Right renal cortex interstitium (tissue), 3 donors: ENCODE data around the gene PRR35. TPM values are rescaled to one million over a fixed set of nuclear protein-coding genes. Genes with fewer than 3 reads are reported as not detected.

Experiments
- DNase-seq, 3 donors: peaks; one replicate each; pipeline ENCODE4 v3.0.0-alpha.2; 2013; ENCODE audit warnings: low read depth in 3 of 3, low spot score in 2 of 3
- polyA plus RNA-seq, 3 donors: library from polyadenylated mRNA; unstranded; fragments of 120-200 nt; gene quantifications; one replicate each; pipeline ENCODE4 v1.2.1, GENCODE V29; 2013; ENCODE audit not compliant: insufficient read length in 3 of 3

PRR35 gene
- polyA plus RNA-seq, 3 donors = 7.4 to 8.6 (median 7.5) TPM

- DNase-seq = no peak
Measured at GRCh38 chr16:577796-578195, 17.6 kb downstream of the PRR35 start.

DNA sequence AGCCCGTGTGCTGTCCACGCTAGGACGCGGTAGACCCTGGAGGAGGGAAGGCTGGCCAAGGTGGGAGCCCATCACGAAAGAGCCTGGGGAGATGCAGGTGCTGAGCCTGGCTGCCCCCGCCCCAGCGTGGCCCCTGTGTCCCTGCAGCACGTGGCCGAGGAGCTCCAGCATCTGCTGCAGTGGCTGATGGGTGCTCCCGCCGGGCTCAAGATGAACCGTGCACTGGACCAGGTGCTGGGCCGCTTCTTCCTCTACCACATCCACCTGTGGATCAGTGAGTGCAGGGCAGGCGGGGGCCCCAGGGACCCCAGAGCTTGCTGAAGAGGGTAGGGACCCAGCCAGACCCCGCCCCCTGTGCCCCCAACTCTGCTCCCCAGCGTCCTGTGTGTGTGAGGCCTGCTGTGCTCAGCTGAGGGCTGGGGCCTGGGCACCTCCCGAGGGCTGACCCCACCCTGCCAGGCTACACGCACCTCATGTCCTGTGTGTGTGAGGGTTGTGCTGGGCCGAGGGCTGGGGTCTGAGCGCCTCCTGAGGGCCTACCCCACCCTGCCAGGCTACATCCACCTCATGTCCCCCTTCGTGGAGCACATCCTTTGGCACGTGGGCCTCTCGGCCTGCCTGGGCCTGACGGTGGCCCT is 18.2 kb downstream of the PRR35 start:
- no peak for DNase-seq

GRCh38 chr16:578870-579405 is 18.7 kb downstream of the PRR35 start:
- no peak for DNase-seq

GRCh38 chr16:580141-580945 is 20.1 kb downstream of the PRR35 start:
- DNase-seq = no peak

DNA sequence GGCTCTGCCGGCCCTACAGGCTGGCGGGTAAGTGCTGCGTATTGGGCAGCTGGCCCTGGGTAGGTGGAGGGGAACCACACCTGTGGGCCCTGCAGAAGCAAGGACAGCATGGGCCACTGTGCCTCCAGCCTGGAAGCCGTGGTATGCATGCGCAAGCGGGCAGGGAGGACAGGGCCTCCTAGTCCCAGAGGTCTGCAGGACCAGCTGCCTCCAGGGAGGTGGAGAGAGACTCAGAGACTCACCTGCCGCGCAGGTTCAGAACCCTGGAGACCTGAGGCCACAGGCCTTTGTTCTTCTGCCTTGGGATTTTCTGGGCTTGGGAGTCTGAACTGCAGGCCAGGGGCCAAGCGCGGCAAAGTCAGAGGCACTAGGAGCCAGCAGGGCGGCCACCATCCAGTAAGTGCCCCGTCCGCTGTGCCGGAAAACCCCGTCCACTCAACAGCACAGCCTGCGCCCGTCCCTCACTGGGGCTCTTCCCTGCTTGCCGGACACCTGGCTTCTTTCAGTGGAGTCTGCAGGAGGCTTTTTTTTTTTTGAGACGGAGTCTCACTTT is 20.8 kb downstream of the PRR35 start:
- no peak for DNase-seq

DNA sequence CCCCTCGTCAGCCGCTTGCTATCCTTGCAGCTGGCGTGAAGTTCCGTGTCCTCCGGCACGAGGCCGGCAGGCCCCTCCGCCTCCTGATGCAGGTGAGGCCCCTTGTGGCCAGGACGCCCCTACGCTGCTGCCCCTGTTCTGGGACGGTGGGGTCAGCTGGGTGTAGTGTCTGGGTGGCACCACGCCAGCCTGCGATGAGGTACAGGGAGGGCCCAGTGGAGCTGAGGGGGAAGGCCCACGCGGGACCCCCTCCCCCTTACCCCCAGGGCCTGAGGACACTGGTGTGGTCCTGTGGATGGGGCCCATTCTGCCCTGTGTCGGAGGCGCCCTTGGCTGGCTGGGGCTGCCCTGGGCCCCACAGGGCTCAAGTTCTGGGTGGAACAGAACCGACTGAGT is 22.0 kb downstream of the PRR35 start:
- no peak for DNase-seq

DNA sequence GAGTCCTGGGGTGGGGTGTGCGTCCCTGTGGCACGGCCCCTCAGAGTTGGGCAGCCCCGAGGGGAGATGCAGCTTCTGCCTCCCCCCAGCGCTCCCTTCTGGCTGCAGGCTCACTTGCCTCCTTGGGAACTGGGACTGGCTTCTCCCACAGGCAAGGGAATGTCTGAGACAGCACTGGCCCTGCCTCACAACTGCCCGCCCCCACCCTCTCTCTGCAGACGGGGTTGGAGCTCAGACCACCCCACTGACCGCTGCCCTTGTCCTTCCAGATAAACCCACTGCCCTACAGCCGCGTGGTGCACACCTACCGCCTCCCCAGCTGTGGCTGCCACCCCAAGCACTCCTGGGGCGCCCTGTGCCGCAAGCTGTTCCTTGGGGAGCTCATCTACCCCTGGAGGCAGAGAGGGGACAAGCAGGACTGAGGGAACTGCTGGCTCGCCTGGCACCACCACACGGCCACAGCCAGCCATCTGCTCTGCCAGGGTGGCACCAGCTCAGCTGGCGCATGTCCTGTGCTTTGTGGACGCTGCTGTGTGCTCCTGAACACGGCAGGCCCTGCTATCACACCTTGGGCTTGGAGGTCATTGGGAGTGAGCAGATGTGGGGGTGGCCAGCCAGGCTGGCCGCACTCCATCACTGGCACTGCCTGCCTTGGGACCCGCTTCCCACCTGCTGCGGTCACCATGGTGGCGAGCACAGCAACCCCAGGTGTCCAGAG is 22.6 kb downstream of the PRR35 start:
- no peak for DNase-seq

- DNase-seq = no peak
Measured at GRCh38 chr16:583470-583814, 23.2 kb downstream of the PRR35 start.

- no peak for DNase-seq
Measured at GRCh38 chr16:583815-584591, 23.8 kb downstream of the PRR35 start.

DNA sequence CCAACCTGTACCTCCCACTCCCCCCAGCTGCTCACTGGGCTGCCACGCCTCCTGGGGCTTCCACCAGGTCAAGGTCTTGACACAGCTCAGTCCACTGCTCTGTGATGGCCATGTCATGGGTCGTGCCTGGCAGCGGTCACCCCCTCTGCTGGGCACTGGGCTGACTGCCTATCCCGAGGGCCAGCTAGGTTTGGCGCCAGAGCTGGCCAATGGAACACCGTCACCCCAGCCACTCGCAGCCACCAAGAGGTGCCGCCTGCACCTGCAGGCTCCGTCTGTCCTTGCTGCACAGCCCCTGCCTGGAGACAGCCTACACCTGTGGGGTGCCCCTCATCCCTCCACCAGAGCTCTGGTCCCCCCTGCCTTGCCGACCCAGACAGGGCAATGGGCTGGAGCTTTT is 25.2 kb downstream of the PRR35 start:
- no peak for DNase-seq

GRCh38 chr16:586047-586644 is 26.0 kb downstream of the PRR35 start:
- DNase-seq = no peak

DNA sequence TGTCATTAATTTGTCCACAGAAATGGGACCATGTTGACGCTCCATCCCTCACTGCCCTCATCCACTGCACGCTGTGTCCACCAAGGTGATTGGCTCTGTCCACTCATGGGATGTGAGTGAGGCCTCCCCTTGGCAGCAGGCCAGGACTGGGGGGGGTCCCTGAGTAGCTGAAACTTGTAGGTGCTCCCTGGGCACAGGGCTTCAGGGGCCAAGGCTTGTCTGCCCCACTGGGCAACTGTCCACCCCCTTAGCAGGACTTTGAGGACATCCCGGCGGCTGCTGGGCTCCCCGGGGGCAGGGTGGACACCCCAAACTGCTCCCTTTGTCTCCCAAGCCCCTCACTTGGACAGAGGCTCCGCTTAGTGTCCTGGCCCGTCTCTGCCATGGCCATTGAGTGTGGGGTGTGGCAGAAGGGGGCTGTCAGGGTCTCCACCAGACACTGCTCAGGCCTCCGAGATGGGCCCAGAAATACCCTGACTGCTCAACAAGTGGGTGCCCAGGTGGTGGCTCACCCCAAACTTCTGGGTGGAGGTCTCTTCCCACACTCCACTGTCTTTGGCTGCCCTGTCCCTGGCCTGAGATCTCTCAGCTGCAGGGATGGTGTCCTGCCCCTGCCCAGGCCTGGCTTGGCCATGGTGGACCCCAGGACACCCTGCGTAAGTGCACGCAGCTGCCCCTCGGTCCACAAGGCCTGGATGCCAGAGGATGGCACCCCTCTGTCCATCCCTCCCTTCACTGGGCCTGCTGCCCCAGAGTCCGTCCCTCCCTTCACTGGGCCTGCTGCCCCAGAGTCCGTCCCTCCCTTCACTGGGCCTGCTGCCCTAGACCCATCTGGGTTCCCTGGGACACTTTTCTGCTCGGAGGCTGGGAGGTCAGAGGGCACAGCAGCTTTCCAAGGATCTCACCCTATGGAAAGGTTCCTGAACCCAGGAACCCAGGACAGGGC is 26.7 kb downstream of the PRR35 start:
- no peak for DNase-seq

GRCh38 chr16:588639-588888 is 28.4 kb downstream of the PRR35 start:
- DNase-seq = no peak

DNA sequence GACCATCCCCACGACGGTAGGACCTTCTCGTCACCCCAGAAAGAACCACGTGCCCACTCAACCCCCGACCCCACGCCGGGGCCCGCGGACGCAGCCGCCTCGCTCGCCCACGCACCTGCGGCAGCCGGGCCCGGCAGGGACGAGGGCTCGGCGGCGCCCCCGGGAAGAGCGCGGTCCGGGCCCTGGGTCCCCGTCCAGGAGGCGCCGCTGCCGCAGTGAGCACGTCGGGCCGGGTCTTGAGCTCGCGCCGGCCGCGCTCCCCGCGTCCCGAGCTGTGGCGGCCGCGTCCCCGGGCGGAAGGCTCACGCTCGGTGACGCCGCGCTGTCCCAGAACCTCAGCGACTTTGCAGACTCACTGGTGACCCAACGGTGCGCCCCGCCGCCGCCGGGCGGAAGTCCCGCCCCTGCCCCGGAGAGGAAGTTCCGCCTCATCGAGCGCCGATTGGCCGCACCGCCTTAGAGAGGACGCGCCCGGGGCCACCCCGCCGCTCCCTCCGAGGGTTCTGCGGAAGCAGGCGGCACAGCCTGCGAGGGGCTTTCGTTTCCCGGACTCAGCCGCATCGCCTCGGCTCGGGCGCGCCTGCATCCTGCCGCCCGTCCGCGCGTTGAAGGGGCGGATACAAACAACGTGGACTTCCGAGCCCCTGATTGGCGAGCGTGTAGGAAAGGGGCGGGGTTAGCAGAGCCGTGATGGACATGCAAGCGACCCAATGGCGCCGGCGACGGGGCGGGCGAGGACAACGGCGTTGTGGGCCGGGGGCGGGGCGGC is 28.9 kb downstream of the PRR35 start:
- DNase-seq = peak; percentile 90 to 94 (median 91)

DNA sequence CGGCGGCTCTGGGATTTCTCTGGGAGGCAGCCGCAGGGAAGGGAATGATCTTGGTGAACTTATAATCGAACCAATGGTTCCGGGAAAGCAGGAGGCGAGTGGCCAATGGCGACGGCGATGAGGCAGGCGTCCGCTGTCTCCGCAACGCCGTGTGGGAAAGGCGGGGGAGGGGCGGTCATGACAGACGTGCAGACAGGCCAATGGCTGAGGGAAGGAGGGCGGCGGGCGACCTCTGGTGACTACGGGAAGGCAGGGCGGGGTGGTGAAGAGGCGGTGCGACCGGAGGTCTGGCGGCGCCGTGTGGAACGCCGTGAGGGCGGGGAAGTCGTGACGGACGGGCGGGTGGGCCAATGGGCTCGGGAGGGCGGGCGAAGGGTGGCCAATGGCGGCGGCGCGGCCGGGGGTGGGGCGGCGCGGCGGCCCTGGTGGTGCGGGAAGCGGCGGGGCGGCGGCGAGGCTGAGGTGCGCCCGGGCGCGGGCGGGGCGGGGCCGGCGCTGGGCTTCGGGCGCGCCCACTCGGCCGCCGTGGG is 29.5 kb downstream of the PRR35 start, which contains the start of gene RAB40C:
TSS of gene RAB40C (plus strand) at position 409 of the 530 bp plus-strand sequence. CDS start 226 bp downstream, outside the sequence.
- DNase-seq = peak; percentile 92 to 95 (median 94)

GRCh38 chr16:590188-590814 is 30.1 kb downstream of the PRR35 start:
- no peak for DNase-seq

DNA sequence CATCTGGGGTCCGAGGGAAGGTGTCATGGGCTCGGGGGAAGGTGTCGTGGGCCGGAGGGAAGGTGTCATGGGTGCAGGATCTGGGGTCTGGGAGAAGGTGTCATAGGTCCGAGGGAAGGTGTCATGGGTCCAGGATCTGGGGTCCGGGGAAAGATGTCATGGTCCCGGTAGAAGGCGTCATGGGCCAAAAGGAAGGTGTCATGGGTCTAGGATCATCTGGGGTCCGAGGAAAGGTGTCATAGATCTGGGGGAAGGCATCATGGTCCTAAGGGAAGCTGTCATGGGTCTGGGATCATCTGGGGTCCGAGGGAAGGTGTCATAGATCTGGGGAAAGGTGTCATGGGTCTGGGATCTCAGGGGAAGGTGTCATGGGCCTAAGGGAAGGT is 30.6 kb downstream of the PRR35 start:
- DNase-seq = no peak

DNA sequence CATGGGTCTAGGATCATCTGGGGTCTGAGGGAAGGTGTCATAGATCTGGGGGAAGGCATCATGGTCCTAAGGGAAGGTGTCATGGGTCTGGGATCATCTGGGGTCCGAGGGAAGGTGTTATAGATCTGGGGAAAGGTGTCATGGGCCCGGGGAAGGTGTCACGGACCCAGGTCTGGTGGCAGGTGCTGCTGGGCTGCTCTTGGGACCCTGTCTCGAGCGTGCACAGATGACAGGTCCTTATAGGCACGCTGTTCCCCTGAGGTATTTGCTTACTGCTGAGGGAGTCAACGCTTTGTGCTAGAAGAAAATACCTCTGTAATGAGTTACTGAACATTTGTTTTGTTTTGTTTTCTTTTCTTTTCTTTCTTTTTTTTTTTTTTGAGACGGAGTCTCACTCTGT is 31.0 kb downstream of the PRR35 start:
- DNase-seq = no peak
